GM18519 (cell line): ENCODE measurements around the gene TMEM208.

Source experiments
- ATAC-seq: cut with Tn5 transposase; IDR thresholded peaks from one replicate; pipeline ENCODE4 v1.9.1; 2021; ENCODE audit warnings: mild to moderate bottlenecking, moderate library complexity; ENCODE audit not compliant: unreplicated experiment, low FRiP score

Gene TMEM208

DNA sequence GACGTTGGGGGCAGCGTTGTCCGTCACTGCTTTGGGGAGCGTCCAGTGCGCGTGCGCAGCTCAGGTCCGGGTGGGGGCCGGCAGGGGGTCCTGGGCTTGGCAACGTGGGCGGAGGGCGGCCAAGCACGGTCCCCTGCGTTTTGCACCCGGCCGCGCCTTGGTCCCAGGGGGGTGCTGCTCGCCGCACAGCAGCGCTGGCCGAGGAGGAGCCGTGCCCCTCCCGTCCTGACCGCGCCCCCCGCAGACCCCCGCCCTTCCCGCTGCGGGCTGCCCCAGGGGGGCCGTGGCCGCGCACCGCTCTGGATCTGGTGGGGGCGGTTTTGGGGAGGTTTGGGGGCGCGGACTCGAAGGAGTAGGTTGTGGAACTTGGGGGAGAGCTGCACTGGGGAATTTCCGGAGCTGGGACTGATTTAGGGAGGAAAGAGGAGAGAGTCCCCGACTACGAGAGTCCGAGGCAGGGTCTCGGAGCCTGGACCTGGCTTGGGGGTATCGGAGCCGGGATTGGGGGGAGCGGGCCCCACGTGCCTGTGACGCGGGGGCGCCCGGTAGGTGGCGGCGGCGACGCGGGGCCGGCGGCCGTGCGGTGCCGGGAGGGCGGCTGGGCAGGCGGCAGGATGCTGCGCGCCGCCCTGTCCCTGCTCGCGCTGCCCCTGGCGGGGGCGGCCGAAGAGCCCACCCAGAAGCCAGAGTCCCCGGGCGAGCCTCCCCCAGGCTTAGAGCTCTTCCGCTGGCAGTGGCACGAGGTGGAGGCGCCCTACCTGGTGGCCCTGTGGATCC is 21.7 kb downstream of the TMEM208 start, which contains the start of gene SLC9A5:
TSS of gene SLC9A5 (plus strand) at position 579 of the 777 bp plus-strand sequence. CDS start at position 615, 36 bp downstream.
- ATAC-seq: no peak

DNA sequence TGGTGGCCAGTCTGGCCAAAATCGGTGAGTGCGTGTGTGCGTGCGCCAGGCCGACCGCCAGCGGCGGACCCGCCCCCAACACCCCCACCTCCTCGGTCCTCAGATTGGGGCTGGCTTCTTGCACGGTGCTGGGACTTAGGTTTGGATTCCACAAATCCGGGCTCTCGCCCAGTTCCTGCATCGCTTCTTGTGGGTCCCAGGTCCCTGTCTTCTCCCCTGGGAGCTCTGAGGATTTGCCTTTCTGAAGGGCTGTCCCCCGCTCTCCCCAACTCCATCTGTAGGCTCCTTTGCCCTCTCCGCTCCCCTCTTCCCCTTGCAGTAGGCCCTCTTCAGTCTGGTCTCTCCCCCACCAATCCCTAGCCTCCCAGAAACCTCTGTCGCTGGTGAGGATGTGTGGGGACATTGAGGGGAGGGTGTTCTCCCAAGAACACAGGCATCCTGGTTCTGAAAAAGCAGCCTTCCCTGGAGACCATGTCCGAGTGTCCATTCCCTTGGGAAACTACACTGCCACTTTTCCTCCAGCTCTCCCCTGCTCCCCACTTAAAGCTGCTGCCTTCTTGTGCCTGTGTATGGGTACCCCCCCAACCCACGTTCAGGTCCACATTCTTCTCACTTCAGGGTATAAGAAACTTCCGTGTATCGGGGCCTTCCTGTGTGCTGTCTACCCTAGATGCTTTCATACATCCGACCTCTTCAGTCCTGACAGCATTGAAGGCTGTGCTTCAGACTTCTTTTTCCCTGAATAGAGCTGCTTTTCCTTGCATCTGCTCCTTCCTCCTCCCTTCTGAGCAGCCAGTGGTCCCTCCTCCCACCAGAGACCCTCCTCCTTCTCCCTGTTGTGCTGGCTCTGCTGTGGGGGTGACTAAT is 22.5 kb downstream of the TMEM208 start:
- no peak for ATAC-seq

DNA sequence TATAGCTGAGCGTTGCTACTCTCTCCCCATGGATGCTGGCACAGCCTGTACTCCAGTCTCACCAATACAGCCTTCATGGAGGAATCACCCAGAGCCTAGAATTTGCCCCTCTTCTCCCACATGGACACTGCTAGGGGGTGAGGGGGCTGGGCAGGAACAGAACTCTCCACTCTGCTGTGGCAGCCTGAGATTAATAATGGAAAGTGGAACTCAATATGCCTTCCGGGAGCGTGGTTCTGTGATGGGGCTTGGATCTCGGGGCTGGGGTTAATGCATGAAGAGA is 23.1 kb downstream of the TMEM208 start:
- ATAC-seq: no peak

DNA sequence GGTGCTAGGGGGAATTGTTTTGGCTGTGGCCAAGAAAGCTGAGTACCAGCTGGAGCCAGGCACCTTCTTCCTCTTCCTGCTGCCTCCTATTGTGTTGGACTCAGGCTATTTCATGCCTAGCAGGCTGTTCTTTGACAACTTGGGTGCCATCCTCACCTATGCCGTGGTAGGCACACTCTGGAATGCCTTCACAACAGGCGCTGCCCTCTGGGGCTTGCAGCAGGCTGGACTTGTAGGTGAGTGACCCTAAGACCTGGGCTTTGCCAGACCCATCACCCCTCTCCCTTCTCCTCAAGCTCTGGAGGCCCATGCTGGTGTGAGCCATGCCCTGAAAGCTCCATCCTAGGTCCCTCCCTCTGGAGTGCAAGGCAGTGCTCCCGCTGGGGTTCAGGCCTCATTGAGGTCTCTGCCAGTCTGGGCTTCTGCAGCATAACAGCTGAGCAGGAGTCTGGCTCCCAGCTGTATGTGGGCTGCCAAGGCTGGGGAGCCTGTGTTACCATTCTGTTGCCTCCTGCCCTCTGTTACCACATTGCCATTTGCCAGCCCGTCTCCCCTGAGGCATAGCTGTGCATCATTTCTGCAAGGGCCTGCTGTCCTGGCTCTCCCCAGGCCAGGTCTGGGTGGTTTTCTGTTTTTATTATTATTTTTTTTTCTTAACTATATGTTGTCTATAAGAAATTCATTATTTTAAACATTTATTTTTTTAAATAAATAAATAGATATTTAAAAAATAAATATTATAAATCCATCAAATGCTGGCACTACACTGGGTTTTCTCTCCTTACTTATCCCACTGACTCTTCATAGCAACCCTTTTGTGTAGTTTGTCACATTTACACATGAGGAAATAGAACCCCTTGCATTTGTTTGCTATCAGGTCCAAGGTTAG is 25.9 kb downstream of the TMEM208 start:
- no peak for ATAC-seq

DNA sequence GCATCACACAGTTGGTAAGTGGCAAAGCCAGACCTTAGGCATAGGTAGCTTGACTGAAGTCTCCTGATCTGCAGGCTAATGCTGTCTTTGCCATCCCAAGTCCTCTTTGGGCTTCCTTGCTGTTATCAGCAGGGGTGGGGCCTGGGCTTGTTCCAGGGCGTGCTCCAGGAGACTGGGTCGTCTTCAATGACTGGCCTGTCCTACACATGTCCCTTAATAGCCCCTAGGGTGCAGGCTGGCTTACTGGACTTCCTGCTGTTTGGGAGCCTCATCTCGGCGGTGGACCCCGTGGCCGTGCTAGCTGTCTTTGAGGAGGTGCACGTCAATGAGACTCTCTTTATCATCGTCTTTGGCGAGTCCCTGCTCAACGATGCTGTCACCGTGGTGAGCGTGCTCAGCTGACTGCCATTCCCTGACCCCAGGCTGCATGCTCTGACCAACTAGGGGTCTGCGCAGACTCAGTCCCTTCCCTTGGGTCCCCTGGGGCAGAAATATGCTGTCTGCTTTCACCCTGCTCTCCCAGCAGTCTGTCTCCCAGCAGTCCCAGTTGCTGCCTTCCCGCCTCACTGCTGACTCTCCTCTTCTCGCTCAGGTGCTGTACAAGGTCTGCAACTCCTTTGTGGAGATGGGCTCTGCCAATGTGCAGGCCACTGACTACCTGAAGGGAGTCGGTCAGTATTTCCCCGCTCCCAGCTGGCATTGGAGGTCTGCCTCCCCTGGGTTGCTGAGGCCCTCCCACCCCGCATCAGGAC is 28.0 kb downstream of the TMEM208 start:
- ATAC-seq: no peak

DNA sequence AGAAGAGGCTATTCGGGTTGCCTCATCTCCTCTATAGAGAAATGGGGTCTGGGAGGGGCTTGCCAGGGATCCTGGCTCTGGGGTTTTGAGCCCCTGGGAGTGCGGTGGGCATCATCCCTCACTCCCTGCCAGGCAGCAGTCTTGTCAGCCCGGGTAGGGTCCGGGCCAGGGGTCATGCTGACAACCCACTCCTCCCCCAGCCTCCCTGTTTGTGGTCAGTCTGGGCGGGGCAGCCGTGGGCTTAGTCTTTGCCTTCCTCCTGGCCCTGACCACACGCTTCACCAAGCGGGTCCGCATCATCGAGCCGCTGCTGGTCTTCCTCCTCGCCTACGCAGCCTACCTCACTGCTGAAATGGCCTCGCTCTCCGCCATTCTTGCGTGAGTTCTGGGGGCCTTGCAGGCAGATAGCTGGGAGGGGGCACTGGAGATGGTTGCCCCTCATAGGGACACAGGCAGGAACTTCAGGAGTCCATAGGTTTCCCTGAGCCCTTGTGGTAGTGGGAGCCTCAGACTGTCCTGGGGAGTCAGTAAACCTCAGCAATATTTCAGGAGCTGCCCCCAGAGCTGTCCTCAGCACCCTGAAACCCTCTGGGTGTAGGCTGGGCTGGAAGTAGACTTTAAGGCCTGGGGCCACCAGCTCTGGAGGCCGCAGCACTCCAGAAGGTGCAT is 28.8 kb downstream of the TMEM208 start:
- ATAC-seq: no peak

DNA sequence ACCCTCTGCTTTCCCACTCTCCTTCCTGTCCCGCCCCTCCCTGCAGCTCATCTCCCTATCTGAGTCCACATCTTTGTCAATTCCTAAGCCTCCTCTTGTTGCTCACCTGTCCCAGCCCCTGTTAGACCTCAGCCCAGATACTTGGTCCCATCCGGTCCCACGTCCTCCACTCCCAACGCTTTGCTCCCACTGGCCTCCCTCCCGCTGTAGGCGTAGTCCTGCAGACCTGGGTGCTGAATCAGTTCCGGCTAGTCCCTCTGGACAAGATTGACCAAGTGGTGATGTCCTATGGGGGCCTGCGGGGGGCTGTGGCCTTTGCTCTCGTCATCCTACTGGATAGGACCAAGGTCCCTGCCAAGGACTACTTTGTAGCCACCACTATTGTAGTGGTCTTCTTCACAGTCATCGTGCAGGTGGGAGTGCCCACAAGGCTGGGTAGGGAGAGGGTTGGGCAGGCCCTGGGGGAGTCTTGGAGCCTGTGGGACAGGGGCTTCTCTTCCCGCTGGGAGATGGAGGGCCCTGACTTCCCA is 29.8 kb downstream of the TMEM208 start:
- ATAC-seq: no peak

DNA sequence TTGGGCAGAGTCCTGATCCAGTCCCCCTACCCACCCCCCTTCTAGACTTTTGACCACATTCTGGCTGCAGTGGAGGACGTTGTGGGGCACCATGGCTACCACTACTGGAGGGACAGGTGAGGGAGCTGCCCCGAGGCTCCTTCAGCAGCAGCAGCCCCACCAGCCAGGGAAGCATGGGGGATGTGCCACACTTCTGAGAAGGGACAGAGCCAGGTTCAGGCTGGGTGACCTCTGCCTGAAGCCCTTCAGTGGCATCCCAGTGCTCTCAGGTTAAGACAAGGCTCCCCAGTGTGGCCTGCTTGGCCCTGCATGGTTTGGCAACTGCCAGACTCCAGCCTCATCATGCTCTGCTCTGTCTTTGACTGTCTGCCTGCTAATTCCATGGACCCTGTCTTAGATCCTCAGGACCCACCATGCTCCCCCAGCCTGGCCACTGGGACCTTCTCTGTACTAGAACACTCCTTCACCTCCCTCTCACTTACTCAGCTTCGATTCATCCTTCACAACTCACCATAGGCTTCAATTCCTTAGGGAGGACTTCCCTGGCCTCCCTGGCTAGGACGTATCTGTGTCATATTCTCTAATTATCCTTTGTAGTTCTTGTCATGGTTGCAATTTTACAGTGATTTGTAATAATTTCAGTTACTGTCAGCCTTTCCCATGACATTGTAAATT is 30.7 kb downstream of the TMEM208 start:
- ATAC-seq: no peak

DNA sequence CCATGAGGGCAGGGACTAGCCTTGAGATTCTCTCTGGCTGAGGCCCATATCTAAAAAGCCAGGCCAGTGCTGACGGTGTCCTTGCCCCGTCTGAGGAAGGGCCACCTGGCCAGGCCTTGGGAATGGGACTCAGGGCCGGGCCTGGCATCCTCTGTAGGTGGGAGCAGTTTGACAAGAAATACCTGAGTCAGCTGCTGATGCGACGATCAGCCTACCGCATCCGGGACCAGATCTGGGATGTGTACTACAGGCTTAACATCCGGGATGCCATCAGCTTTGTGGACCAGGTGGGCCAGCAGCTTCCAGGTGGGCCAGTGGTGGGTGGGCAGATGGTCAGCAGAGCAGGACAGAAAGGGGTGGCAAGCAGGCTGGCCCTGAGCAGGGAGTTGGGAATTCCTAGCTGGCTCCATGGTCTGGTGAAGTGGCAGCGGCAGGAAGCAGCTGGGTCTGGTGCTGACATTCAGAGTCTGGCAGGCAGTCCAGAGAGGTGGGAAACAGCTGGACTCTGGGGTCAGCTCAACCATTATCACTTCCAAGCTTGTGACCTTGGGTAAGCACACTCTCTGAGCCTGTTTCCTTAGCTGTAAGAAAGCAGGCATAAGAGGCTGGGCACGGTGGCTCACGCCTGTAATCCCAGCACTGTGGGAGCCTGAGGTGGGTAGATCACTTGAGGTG is 31.4 kb downstream of the TMEM208 start:
- no peak for ATAC-seq

DNA sequence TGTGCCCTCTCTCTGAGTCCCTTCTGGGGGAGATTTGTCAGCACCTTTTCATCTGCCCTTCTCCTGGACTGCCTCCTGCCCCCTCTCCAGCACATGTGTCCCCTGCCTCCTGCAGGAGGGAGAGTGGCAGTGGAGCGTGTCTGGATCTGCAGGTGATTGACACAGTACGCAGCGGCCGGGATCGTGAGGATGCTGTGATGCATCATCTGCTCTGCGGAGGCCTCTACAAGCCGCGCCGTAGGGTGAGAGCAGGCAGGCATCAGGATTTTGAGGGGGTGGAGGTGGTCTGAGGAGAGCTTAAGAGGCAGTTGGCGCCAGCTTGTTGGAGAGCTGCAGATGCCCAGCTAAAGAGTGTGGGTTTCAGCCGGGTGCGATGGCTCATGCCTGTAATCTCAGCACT is 32.8 kb downstream of the TMEM208 start:
- ATAC-seq: no peak

DNA sequence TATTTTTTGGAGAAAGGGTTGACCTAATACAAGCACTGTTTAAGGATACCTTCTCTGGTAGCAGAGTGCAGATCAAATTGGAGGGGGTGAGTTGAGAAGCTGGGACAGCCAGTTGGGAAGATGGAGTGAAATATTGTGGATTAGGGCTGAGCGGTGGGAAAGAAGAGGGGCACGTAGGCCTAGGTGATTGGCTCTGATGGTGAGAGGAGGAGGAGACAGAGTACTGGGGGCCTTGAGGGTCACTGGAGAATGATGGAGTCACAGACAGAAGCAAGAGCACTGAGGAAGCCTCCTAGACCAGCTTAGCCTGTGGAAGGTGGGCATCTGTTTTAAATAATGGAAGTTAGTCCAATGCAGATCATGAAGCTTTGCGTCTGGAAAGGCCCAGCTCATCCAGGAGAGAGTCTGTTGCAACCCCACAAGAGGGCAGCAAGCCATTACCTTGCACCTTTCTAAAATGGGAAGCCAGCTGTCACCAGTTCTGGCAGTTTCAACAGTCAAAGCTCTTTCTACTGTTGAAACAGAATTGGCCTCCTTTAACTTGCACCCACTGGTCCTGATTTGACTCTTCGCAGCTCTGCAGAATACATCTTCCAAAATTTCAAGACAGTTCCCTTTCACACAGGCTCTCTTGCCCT is 33.6 kb downstream of the TMEM208 start:
- ATAC-seq: no peak

DNA sequence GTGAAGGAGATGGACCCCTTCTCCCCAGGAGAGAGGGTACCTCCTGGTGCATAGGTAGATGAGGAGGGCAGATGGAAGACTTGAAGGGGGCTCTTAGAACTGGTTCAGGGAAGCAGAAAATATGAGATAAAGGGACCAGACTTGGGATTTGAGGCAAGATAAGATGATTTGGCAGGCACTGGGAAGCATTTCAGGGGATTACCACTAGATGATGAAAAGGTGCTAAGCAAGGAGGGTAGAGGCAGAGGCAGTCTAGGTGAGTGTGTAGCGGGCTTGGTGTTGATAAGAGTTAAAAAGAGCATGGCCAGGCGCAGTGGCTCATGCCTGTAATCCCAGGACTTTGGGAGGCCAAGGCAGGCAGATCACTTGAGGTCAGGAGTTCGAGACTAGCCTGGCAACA is 36.3 kb downstream of the TMEM208 start:
- no peak for ATAC-seq

DNA sequence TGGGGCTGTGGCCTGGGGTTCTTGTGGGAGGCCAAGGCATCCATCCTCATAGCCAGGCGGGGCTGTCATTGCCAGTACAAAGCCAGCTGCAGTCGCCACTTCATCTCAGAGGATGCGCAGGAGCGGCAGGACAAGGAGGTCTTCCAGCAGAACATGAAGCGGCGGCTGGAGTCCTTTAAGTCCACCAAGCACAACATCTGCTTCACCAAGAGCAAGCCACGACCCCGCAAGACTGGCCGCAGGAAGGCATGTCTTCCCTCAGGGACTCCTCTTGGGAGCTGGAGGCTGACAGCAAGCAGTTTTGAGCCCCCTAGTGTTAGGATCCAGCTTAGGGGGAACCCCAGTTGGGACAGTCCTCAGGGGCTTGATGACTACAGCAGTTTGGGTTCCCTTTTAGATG is 37.3 kb downstream of the TMEM208 start:
- no peak for ATAC-seq

DNA sequence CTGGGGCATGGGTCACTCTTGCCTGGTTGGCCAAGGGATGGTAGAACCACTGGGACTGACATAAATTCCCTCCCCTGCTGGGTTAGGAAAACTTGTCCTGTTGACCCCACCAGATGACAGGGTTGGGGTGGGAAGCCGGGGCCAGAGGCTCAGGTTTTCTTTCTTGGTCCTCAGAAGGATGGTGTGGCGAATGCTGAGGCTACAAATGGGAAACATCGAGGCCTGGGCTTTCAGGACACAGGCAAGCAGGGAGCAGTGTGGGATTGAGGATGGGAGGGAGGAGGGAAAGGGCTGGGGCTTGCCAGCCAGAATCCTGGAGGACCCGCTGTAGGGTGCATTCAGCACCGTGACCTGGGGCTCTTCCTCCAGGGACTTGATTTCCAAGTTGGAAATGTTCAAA is 37.9 kb downstream of the TMEM208 start:
- ATAC-seq: no peak

DNA sequence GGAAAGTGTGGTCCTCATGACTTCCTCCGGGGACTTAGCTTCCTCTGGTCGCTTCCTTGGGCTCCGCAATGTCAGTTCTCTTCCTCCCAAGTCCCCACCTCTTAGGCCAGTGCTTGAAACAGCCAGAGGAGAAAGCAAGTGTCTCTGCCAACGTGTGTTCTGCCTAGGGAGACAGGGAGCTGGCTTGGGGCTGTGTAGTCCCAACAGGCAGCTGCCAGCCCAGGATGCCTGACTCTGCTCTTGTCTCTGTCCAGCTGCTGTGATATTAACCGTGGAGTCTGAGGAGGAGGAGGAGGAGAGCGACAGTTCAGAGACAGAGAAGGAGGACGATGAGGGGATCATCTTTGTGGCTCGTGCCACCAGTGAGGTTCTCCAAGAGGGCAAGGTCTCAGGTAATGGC is 38.9 kb downstream of the TMEM208 start:
- ATAC-seq: no peak

DNA sequence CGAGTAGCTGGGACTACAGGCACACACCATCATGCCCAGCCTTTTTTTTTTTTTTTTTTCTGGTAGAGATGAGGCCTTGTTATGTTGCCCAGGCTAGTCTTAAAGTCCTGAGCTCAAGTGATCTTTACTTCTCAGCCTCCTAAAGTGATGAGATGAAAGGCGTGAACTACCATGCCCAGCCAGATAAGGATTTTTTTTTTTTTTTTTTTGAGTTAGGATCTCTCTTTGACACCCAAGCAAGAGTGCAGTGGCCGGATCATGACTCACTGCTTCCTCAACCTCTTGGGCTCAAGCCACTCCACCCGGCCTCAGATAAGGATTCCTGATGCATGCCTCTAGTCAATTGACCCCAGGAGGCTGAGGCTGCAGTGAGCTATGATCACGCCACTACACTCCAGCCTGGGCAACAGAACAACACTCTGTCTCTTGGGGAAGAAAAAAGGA is 41.2 kb downstream of the TMEM208 start:
- no peak for ATAC-seq

DNA sequence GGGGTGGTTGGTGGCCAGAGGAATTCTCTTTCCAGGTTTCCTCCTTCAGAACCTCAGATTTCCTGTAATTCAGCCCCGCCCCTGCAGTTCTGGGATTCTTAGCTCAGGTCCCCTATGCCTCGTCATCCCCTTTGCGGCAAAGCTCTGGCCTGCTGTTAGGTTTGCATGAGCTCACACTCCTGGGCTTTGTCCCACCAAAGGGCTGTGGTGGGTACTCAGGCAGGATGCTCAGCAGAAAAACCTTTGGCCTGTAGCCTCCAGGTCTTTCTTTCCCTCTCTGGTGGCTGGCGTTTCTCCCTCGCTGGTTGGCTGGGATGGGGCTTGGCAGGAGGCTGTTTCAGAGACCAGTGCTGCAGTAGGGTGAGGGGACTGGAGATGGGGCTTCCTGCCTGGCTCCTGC is 42.8 kb downstream of the TMEM208 start:
- no peak for ATAC-seq

DNA sequence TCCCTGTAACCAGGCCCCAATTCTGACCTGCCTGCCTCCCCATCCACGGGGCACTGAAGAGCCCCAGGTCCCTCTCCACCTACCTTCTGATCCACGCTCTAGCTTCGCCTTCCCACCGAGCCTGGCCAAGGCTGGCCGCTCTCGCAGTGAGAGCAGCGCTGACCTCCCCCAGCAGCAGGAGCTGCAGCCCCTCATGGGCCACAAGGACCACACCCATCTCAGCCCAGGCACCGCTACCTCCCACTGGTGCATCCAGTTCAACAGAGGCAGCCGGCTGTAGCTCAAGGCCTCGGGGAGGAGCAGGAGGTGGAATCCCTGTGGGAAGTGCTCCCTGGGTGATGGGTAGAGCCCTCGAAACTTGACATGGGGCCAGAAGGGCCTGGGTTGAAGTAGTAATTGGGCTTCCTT is 44.0 kb downstream of the TMEM208 start:
- ATAC-seq: no peak
